GM18520 (cell line): ENCODE results near the gene PITPNB.

Source experiments
- ATAC-seq: cut with Tn5 transposase; IDR thresholded peaks from one replicate; pipeline ENCODE4 v1.9.1; 2021; ENCODE audit not compliant: unreplicated experiment

Gene PITPNB

DNA sequence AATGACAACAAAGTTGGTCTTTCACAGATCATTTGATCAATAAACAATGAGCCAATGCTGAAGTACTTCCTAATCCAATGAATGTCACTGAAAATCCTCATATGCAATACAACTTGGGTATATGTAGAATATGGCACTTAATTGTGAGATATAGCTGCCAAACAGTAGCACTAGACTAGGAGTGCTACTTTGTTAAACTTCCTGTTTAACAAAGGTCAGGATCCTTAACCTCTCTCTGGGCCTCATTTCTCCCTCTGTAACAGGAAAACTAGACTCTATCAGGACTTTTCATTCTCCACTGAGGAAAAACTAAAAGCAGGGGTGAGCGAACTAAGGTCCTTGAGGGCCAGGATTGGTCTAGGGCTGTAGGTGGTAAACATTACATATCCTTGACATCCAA, 56.1 kb downstream of the PITPNB start:
- ATAC-seq: no peak

DNA sequence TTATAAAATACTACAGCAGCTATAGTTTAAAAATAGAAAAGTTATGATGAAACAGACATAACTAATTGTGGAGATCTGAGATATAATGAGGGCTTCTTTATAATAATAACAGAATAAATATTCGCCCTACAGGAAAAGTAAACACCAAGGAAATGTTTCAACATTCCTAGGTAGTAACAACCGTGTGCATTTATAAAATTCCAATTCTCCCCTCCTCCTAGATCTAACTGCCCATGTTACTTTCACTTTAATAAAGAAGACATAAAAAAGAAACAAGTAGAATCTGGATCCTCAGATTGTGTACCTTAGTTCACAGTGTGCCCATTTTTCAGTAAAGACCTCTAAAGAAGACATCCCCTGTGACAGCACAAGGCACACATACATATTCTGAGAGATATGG, 59.7 kb downstream of the PITPNB start:
- ATAC-seq: no peak

DNA sequence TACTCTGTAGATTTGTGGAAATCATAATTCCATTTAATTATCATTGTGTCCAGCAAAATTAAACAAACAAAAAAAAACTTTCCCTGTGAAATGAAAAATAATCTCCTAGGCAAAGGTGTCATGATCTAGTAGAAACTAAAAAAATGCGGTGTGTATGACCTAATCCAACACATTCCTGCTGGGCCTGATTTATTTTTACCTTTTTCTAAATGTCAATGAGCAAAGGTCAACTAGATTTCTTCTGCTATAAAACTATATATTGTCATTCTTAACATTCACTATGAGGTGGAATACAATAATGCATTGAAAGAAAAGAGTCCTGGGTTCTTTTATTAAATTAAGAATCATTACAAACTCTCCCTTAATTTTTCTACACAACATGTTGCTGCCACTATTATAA, 60.4 kb downstream of the PITPNB start:
- no peak for ATAC-seq

DNA sequence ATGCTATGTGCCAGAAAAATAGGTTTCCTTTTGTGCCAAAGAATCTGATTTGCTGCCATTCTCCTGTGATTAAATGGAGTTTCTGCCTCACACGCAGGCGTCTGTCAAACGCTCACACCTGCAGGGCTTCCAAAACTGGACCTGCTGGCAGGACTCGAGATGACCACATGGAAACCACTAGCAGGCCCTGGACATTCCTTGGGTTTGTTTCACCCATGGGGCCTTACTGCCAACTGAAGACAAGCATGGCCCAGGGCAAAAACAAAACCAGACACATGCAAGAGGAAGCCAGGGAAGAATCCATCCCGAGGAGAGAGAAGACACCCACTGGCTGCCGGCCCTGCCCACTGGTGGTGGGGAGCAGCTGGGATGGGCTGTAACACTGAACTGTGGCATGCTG, 61.6 kb downstream of the PITPNB start:
- ATAC-seq: no peak

DNA sequence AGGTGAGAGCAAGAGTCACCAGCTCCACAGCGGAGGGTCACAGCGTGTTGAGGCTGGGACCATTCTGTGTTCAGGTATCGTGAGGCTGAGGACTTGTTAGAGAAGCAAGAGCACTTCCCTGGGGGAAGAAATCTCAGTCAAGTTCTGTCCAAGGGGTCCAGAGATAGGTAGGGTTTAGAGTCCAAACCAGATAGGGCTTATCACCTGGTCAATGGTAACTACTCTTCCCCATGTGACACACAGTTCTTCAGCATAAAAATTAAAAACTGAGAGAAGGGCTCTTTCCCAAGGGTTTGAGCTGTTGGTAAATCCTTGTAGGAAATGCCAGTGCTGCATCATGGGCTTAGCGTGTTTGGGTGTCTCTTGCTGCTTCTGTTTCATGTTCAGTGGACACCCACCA, 62.7 kb downstream of the PITPNB start:
- ATAC-seq: no peak

DNA sequence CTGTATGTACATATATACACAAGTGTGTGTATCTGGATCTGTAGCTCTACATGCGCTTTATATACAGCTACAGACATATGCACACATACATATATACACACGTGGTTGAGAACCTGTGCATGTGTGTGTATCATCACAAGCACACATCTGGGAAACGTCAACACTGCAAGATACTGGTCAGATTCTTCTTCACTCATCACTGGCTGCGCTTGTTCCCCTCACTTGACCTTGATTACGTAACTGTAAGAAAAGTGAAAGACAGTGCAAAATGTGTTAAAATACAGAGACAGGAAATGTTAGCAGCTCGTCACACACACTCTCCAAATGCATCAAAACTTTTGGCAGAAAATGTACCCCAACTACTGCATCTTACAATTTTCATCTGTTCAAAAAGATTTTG, 65.6 kb downstream of the PITPNB start:
- ATAC-seq: no peak

DNA sequence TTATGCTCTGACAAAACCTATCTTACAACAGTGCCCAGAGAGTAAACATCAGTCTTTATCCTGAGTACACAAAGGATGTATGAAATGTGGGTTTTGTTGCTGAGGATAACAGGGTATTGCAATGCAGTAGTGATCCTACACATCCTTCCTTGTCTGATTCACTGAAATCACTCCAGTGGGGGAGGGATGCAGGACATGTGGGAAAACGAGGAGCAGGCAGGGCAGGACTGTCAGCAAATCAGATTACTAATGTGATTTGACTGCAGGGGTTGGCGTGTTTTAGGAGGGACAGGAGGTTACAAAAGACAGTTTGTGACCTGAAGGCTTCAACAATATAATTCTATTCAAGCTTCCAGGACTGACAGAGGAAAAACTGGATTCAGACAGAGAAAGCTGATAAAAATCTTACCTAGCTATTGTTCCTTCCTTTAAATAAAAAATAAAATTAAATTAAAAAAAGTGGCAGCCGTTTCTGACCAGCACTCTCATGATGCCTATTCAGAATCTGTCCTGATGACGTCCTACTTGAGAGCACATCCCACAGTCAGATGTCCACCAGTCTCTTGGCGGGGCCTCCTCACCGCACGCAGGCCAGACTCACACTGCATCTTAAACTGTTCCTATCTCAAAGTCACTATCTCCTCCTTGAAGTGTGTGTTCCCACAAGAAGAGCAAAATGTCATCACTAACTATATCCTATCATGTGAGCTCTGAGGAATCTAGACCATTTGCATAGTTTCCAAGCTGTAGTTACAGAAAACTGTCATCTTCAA, 66.9 kb downstream of the PITPNB start:
- no peak for ATAC-seq

DNA sequence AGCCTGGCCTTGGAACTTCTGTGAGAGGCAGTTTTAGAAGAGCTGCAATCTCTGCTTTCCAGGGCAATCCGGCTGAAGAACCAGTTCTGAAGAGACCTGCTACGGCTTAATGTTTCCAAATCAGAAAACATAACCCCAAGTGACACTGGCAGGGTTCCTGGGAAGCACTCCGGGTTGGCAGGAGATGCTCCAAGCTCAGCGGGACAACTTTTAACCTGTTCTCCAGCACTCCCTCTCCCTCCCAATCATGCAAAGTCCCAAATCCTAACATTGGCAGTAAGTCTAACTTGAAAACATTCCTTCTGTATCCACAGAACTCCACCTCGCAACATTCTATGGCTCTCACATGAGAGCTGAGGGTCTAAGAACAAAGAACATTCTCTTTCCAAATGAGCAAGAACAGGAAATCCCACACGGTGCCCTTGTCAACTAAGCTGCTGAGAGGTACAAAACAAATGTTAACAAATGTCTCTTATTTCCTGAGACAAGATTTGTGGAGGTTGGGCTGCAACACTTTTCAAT, 69.0 kb downstream of the PITPNB start:
- ATAC-seq: no peak

DNA sequence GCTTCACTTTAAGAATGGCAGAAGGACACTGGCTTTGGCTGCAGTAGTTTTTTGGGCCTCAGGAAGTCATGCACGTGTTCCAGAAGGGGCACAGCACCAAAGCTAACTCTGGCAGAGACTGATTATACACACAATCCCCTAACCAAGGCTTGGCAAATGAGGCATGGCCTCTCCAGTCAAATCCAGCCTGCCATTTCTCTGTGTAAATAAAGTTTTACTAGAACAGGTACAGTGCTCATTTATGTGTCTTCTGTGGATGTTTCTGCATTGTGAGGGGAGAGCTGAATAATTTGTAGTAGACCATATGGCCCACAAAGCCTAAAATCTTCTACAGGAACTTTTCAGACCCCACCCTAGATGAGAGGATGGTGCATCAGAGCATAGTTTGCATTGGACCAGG, 71.1 kb downstream of the PITPNB start:
- ATAC-seq: no peak

DNA sequence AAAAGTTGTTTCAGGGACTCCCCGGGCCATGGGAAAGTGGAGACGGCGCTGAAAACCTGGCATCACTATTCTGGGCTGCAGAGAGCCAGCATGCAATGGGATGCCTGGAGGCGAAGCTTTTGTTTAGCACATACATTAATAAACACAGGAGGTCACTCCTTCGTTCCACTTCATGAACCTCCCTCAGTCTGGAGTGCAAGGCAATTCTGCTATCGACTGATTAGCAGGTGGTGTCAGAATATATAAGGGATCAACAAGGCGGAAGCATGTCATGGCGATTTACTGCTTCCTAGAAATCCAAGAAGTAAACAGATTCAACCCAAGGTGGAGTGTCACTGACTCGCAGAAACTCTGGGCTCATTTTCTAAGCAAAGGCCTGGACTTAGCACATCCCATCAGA, 72.1 kb downstream of the PITPNB start:
- no peak for ATAC-seq

DNA sequence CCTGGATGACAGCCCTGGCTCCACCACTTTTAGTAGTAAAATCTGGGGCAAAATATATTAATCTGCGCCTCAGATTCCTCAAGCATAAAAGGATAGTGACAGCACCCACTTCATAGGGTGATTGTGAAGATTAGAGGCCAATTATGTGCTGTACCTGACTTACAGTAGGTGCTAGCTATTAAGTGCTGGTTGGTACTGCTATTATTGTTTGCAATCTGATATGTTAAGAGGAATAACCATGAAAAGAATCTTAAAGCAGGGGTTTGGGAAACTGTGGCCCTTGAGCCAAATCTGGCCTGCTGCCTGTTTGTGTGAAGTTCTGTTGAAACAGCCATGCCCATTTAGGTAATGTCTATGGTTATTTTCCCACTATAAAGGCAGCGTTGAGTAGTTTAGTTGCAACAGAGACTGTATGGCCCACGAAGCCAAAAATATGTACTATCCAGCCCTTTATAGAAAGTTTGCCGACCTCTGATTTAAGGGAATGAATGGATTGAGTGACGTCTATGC, 72.8 kb downstream of the PITPNB start:
- no peak for ATAC-seq

DNA sequence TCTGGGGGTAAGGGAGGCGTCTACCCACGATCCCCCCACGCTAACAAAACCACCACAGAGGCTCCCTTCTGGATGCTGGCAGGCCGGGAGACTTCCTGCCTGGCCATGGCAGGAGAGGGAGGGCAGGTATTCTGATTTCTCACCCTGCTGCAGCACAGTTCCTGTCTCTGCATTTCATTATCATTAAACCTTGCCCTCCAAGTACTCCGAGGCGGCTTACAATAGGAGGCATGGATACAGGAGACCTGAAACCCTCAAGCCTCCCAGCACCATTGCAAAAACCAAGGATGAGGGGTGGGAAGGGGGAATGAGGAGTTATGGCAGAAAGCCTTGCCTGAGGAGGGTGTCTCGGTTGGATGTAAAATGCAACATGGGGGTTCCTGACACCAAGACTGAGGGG, 73.4 kb downstream of the PITPNB start:
- no peak for ATAC-seq

DNA sequence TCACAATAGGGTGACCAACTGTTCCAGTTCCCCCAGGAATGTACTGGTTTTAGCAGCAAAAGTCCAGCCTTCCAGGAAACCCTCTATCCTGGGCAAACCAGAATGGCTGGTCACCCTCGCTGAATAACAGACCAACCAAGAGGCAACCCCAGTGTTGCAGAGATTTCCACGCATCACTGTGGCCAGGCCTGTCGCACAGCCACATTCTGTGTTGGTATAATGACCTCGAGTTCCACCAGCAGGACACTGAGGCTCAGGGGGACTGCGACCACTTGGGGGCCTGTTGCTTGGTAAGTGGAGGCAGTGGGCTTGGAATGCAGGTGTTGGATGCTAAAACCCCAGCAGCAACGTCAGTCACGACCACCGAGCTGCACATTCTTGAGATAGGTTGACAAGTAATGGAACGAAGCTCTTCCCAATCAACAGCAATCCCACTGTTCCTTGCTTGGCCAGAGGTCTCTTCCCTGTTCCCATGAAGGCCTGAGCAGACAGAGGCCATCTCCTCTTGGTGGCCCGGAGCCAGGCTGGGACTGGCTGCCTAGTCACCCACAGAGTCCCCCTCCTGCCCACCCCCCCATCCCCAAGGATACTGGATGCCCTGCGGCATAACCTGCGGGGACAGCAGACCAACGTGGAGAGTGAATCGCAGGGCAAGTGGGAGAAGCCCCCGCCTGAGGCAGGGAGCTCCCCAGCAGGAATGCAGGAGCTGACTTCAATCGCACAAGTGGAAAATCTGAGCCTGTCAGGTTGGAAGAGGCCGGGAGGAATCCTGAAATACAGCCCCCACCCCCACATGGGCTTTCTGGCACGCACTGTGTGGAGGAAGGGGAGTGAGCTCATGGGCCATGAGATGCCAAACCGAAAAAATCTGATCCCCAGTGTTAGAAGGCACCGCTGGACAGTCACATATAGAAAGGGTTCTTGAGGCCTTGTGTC, 74.1 kb downstream of the PITPNB start:
- no peak for ATAC-seq

DNA sequence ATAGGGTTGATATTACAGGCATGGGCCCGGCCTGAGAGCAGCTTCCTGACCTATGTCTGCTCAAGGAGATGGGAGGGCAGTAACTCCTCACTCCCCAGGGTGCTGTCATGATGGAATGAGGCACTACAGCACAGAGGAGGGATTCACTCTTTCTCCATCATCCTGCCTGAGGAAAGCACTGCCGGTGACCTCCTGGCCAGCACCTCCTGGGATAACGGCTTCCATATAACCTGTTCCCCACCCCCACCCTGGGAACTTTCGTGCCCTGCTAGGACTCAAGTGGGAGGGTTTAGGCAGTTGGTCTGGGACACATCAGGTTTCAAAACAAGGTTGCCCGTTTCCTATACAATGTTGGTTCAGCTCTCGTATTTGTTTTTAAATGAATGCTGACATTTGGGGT, 74.8 kb downstream of the PITPNB start:
- no peak for ATAC-seq

DNA sequence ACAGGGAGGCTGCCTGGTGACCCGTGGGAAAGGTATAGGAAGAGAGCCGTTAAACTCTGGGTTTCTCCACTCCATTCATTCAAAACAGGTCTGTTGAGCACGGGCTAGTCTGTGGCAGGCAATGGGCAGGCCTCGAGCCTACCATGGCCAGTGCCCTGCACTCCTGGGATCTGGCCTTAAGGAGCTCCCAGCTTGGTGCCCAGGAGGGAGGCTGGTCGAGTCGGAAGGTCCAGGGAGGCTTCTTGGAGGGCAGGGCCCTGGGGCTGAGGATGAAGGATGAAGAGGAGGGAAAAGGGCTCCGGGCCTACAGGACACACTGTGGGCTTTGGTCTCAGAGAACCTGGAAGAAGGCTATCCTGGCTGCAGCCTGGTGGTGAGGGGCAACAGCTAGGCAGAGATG, 75.6 kb downstream of the PITPNB start:
- no peak for ATAC-seq

DNA sequence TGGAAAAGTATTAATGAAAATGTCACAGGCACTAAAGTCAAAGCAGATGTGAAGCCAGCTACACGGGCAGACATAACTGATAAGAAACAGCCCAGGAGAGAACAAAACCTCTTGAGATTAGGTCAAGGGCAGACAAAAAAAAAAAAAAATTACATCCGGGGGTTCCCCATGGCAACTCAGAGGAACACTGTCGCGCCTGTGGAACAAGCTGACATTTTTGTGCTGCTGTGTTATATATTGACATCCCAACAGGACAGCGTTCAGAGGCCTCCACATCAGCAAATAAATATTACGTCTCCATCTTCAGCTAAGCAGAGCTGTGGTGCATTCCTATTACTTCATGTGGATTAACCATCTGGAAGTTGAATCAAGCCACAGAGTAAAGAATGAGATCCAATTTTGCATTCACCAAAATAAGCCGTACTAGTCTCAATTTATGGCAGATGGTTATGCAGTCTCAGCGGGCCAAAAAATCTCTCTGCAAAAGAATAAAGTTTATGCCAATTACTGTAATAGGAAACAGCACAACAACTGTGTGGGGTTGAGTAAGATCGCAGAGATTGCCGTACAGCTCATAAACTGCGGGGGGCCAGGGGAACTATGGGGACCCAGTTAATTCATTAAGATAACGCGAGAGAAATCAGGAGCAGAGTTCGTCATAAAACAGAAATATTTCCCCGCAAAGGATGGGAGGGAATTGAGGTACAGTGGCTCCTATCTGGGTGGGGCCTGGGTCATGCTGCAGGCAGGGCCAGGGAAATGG, 76.2 kb downstream of the PITPNB start:
- no peak for ATAC-seq

DNA sequence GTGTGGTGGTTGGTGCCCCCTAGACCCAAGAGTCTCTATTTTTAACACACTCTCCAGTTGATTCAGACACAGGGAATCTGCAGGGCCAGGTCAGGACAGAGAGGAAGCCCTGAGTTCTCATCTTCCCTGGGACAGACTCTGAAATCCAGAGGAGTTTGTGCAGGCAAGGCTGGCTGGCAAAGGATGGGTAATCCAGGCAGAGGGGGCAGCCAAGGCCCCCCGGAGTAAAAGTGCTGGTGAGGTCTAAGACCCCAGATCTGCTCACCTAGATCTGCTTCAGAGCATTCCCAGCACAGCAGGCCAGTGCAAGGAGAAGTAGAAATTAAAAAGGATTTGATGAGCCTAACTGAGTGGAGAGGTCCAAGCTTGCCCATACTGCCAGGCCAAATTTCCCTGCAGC, 76.9 kb downstream of the PITPNB start:
- no peak for ATAC-seq

DNA sequence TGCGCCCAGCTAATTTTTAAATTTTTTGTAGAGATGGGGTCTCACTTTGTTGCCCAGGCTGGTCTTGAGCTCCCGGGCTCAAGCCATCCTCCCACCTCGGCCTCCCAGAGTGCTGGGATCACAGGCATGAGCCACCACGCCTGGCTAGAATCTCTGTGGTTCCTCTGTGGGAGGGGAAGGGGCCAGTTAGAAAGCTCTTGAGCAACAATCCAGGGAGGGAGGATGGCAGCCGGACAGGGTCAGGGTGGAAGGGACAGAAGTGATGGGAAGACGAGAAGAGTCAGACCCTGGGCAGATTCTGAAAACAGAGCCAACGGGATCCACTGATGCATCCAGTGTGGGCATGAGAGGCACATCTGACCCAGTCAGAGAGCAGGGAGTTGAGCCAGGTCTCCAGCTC, 78.6 kb downstream of the PITPNB start:
- no peak for ATAC-seq

DNA sequence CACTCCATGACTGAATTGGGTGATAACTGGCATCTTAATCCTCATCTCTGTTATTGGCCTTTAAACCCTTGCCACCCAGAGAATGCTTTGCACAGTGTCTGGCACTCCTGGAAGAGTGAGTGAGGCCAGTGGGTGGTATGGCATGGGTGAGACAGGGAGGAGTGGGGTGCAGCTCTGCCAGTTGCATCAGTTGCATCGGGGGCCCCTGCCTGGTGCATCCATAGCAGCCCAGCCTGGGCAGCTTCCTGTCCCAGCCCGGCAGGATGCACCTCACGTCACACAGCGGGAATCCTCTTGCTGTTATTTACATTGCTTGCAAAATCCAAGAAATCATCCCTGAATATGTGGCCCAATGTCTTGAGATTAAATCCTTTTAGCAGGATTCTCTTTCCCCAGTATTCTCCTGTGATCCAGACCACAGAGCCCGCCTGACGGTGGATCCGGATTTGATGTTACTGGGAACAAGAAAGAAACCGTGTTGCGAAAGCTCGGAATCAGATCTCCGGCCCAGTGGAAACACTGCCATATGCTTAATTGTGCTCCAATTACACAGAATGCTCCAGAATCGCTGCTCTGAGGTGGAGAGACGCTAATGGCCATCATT, 79.9 kb downstream of the PITPNB start:
- ATAC-seq: no peak

DNA sequence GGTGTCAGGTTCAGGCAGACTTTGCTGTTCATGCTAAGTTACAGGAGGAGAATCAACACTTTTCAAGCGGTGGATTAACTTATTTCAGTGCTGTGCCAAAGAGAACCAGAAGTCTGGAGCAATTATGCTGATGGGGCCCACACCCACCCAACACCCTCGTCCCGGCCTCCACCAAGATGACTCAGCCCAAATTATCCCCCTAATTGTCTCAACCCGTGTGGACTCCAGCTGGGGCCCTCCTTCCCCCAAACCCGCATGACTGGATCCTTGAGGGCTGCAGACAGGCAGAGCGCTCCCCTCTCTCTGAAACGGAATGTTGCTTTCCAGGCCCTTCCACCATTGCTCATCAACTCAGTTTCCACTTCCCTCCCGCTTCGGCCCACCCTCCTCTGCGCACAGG, 82.9 kb downstream of the PITPNB start:
- ATAC-seq: no peak

DNA sequence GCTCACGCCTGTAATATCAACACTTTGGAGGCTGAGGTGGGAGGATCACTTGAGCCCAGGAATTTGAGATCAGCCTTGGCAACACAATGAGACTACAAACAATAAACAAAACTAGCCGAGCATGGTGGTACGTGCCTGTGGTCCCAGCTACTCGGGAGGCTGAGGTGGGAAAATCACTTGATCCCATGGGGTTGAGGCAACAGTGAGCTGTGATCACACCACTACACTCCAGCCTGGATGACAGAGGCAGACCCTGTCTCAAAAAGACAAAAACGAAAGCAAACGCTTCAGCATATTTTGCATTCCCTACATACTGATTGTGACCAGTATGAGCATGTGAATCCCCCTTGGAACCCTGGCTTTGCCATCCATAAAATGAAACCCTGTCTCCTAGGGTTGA, 83.6 kb downstream of the PITPNB start:
- no peak for ATAC-seq
